AG04449 (cell line): ENCODE measurements around the gene MLH1.
"Not testable (repeated sequence)": the region's sequence is repeated elsewhere in the genome, so short reads cannot be mapped to it uniquely, and the experiment has no call there.

Source experiments
- CTCF ChIA-PET: fragments of 350-600 bp; formaldehyde crosslinking; extraction: SDS; loops from one replicate; lab custom pipeline; 2021; ENCODE audit warnings: antibody characterized with exemption; lab: Yijun Ruan, JAX
- POLR2A ChIA-PET: fragments of 400-600, 350-600 bp; formaldehyde crosslinking; extraction: SDS; loops from one replicate; lab custom pipeline; 2020; ENCODE audit warnings: antibody characterized with exemption, inconsistent platforms; lab: Yijun Ruan, JAX
- DNase-seq: peaks from one replicate; pipeline ENCODE4 v3.0.0-alpha.2; 2010; ENCODE audit warnings: low read depth, low spot score
- H3K4me3 ChIP-seq: 2 replicates; pipeline ENCODE4 v1.5.1; 2011; ENCODE audit warnings: low read depth, mild to moderate bottlenecking, control low read depth, low read length
- CTCF ChIP-seq: IDR thresholded peaks from one replicate; pipeline ENCODE4 v1.5.1; 2011; ENCODE audit warnings: mild to moderate bottlenecking, moderate library complexity, low read length, control low read depth, inconsistent platforms; ENCODE audit not compliant: insufficient read depth; ENCODE audit errors: missing control alignments

Gene MLH1

GRCh38 chr3:37050282-37050681 is 57.0 kb downstream of the MLH1 start:
- TF ChIP-seq CTCF = no peak
- no peak for DNase-seq
- POLR2A ChIA-PET = no interaction called here
- CTCF ChIA-PET = interaction anchor here (1.1 to 1.5 kb wide), 3 partner anchors 13 to 163 kb away, joined by 3 to 7 read pairs (median 6); no protein-coding TSS in a partner anchor
- no peak overlapping the region for H3K4me3 ChIP-seq

GRCh38 chr3:37052860-37053259 is 59.5 kb downstream of the MLH1 start:
- ChIA-PET POLR2A (no interaction called here), CTCF (no interaction called here)
- H3K4me3 ChIP-seq = no peak overlapping the region
- TF ChIP-seq CTCF = no peak
- DNase-seq = no peak

GRCh38 chr3:37053337-37053736 is 60.0 kb downstream of the MLH1 start:
- TF ChIP-seq CTCF = no peak
- ChIA-PET POLR2A (no interaction called here), CTCF (interaction anchor here (1.2 kb wide), 1 partner anchor 14 kb away, joined by 3 read pairs; no protein-coding TSS in a partner anchor)
- H3K4me3 ChIP-seq = no peak overlapping the region
- no peak for DNase-seq

GRCh38 chr3:37053753-37054152 is 60.4 kb downstream of the MLH1 start:
- CTCF ChIA-PET = interaction anchor here (1.2 kb wide), 1 partner anchor 14 kb away, joined by 3 read pairs; no protein-coding TSS in a partner anchor
- TF ChIP-seq CTCF = no peak
- H3K4me3 ChIP-seq = no peak overlapping the region
- POLR2A ChIA-PET = no interaction called here
- DNase-seq = no peak

GRCh38 chr3:37054370-37054769 is 61.1 kb downstream of the MLH1 start:
- CTCF ChIA-PET = interaction anchor here (1.2 kb wide), 1 partner anchor 13 kb away, joined by 3 read pairs; no protein-coding TSS in a partner anchor

GRCh38 chr3:37055077-37055476 is 61.8 kb downstream of the MLH1 start:
- DNase-seq, POLR2A ChIA-PET, H3K4me3 ChIP-seq: not testable (repeated sequence)
- CTCF ChIA-PET = interaction anchor here (0.6 kb wide), 1 partner anchor 9 kb away, joined by 3 read pairs; no protein-coding TSS in a partner anchor

More at GRCh38 chr3:37054370-37054769, 61.1 kb downstream of the MLH1 start:
- no peak for DNase-seq
- POLR2A ChIA-PET = no interaction called here
- no peak for TF ChIP-seq CTCF
- H3K4me3 ChIP-seq = no peak overlapping the region

GRCh38 chr3:37056826-37057225 is 63.5 kb downstream of the MLH1 start:
- CTCF ChIA-PET = interaction anchor here (1.9 to 2.1 kb wide), 2 partner anchors 16 to 157 kb away, joined by 6 read pairs; no protein-coding TSS in a partner anchor
- POLR2A ChIA-PET = no interaction called here
- no peak for TF ChIP-seq CTCF
- no peak for DNase-seq
- H3K4me3 ChIP-seq = no peak overlapping the region
